Epithelial cell of prostate (primary cell): ENCODE data around the gene CDC42EP2.

Experiments used
- DNase-seq: peaks from one replicate; pipeline ENCODE4 v3.0.0-alpha.2; 2011; ENCODE audit warnings: low read depth, low spot score
- H3K27ac ChIP-seq: fragments of 450-650 bp; 2 replicates; pipeline ENCODE4 v1.5.1; 2017; ENCODE audit warnings: mild to moderate bottlenecking

Gene CDC42EP2

GRCh38 chr11:65314501-65315203 lies at the start of gene CDC42EP2:
Gene CDC42EP2 (plus strand): TSS chr11:65314866. CDS start chr11:65320899, 6,033 bp downstream.
- no peak for DNase-seq
- peak within 1 kb of the TSS; percentile 91 for H3K27ac ChIP-seq

GRCh38 chr11:65266210-65266609 lies 48.5 kb upstream of the CDC42EP2 start:
- H3K27ac ChIP-seq: no peak overlapping the region
- DNase-seq: no peak

GRCh38 chr11:65274735-65275682 lies 39.7 kb upstream of the CDC42EP2 start:
- no peak for DNase-seq
- H3K27ac ChIP-seq: peak overlapping the region; percentile 59

- peak overlapping the region; percentile 59 for H3K27ac ChIP-seq
- DNase-seq: no peak
These were observed 38.8 kb upstream of the CDC42EP2 start for GRCh38 chr11:65275906-65276305.

GRCh38 chr11:65277631-65278277 lies 36.9 kb upstream of the CDC42EP2 start:
- no peak for DNase-seq
- no peak overlapping the region for H3K27ac ChIP-seq

- no peak for DNase-seq
- peak overlapping the region; percentile 85 for H3K27ac ChIP-seq
These were observed 36.3 kb upstream of the CDC42EP2 start for GRCh38 chr11:65278356-65278755.

GRCh38 chr11:65279279-65279678 lies 35.4 kb upstream of the CDC42EP2 start:
- peak overlapping the region; percentile 85 for H3K27ac ChIP-seq
- DNase-seq: no peak

- H3K27ac ChIP-seq: peak overlapping the region; percentile 85
- DNase-seq: peak; percentile 87
These were observed 34.8 kb upstream of the CDC42EP2 start for GRCh38 chr11:65279741-65280440.

GRCh38 chr11:65280646-65281045 lies 34.0 kb upstream of the CDC42EP2 start:
- peak overlapping the region; percentile 85 for H3K27ac ChIP-seq
- DNase-seq: no peak

GRCh38 chr11:65286686-65287085 lies 28.0 kb upstream of the CDC42EP2 start:
- no peak overlapping the region for H3K27ac ChIP-seq

GRCh38 chr11:65287601-65288000 lies 27.1 kb upstream of the CDC42EP2 start:
- DNase-seq: no peak
- H3K27ac ChIP-seq: no peak overlapping the region

More at GRCh38 chr11:65286686-65287085, 28.0 kb upstream of the CDC42EP2 start:
- DNase-seq: no peak

- H3K27ac ChIP-seq: no peak overlapping the region
- no peak for DNase-seq
These were observed 25.7 kb upstream of the CDC42EP2 start for GRCh38 chr11:65288706-65289536.

- no peak for DNase-seq
- H3K27ac ChIP-seq: no peak overlapping the region
These were observed 24.1 kb upstream of the CDC42EP2 start for GRCh38 chr11:65290448-65291165.

GRCh38 chr11:65291613-65292012 lies 23.1 kb upstream of the CDC42EP2 start:
- DNase-seq: no peak

GRCh38 chr11:65292890-65293289 lies 21.8 kb upstream of the CDC42EP2 start:
- no peak for DNase-seq
- H3K27ac ChIP-seq: no peak overlapping the region

More at GRCh38 chr11:65291613-65292012, 23.1 kb upstream of the CDC42EP2 start:
- no peak overlapping the region for H3K27ac ChIP-seq

GRCh38 chr11:65293909-65294381 lies 20.7 kb upstream of the CDC42EP2 start:
- DNase-seq: no peak
- no peak overlapping the region for H3K27ac ChIP-seq

GRCh38 chr11:65295001-65295400 lies 19.7 kb upstream of the CDC42EP2 start:
- no peak for DNase-seq
- H3K27ac ChIP-seq: no peak overlapping the region

- no peak overlapping the region for H3K27ac ChIP-seq
- no peak for DNase-seq
These were observed 18.9 kb upstream of the CDC42EP2 start for GRCh38 chr11:65295571-65296341.
